Measurements from ENCODE around the gene FAM186B. TPM values are rescaled to one million over a fixed set of nuclear protein-coding genes. Genes with fewer than 3 reads are reported as not detected.

FAM186B gene
- polyA plus RNA-seq, 2 of the 4 experiments (the other 2 are of a cell fraction) = 0.04 to 0.08 TPM

GRCh38 chr12:49564686-49565405 is 40.6 kb downstream of the FAM186B start:
- CTCF ChIA-PET = interaction anchor here (0.6 to 7.0 kb wide), 9 partner anchors 12 to 485 kb away, joined by 3 to 49 read pairs (median 4); partner anchors contain the start of gene PRPH
- POLR2A ChIA-PET = no interaction called here
- no peak for DNase-seq (ENCODE audit: low read depth in 1 of 2, low spot score in 1 of 2)
- no peak for TF ChIP-seq EP300 (IDR thresholded peaks at IDR 0.05)
- no peak for TF ChIP-seq CTCF (IDR thresholded peaks at IDR 0.05)
- no peak for TF ChIP-seq EHF (CRISPR knock-in tag; IDR thresholded peaks at IDR 0.05)
- no peak for TF ChIP-seq TP53 (CRISPR knock-in tag; IDR thresholded peaks at IDR 0.05)
- TF ChIP-seq CBX2 (IDR thresholded peaks at IDR 0.05; ENCODE audit: borderline replicate concordance, low read depth) = no peak
- no peak for TF ChIP-seq MYC (IDR thresholded peaks at IDR 0.05; ENCODE audit: borderline replicate concordance, low read length)
- no peak for TF ChIP-seq GATA3 (IDR thresholded peaks at IDR 0.05; ENCODE audit: borderline replicate concordance)
- no peak for FAIRE-seq
- WGBS (ENCODE audit: missing lambda C conversion rate) = 89% methylated on average over 8 of the region's 8 CpGs
- no peak overlapping the region for H3K4me2 ChIP-seq
- H3K27ac ChIP-seq = no peak overlapping the region
- ATAC-seq = no peak
- no peaks in the 10 kb centered on the region for H3K9me3 ChIP-seq
- no peak overlapping the region for H3K4me3 ChIP-seq
- H3K4me1 ChIP-seq = peaks cover 13% of the 10 kb centered on the region

GRCh38 chr12:49563951-49564685 is 41.3 kb downstream of the FAM186B start:
- 92% methylated on average over 14 of the region's 14 CpGs for WGBS (ENCODE audit: missing lambda C conversion rate)
- Histone ChIP-seq H3K4me2 (no peak overlapping the region), H3K9me3 (no peaks in the 10 kb centered on the region), H3K4me1 (peaks cover 11% of the 10 kb centered on the region), H3K27ac (no peak overlapping the region), H3K4me3 (no peak overlapping the region)
- POLR2A ChIA-PET = no interaction called here
- DNase-seq (ENCODE audit: low read depth in 1 of 2, low spot score in 1 of 2) = no peak
- CTCF ChIA-PET = interaction anchor here (0.6 to 7.0 kb wide), 10 partner anchors 11 to 486 kb away, joined by 3 to 49 read pairs (median 4); partner anchors contain the start of gene PRPH
- FAIRE-seq = no peak
- TF ChIP-seq MAX (IDR thresholded peaks at IDR 0.05) (no peak), ZSCAN20 (CRISPR knock-in tag; IDR thresholded peaks at IDR 0.05) (no peak), CBX2 (IDR thresholded peaks at IDR 0.05; ENCODE audit: borderline replicate concordance, low read depth) (no peak), HDAC2 (IDR thresholded peaks at IDR 0.05) (no peak), EP300 (IDR thresholded peaks at IDR 0.05) (no peak), NPAS2 (CRISPR knock-in tag; IDR thresholded peaks at IDR 0.05; ENCODE audit: borderline replicate concordance) (no peak), KDM1A (IDR thresholded peaks at IDR 0.05; ENCODE audit: low read depth) (no peak), ELK1 (IDR thresholded peaks at IDR 0.05; ENCODE audit: low read depth, low read length) (no peak), HOXB5 (CRISPR knock-in tag; IDR thresholded peaks at IDR 0.05) (no peak), ZC3H11A (IDR thresholded peaks at IDR 0.05) (no peak), USF2 (IDR thresholded peaks at IDR 0.05) (no peak), TP53 (CRISPR knock-in tag; IDR thresholded peaks at IDR 0.05) (no peak), POLR2AphosphoS2 (conservative IDR thresholded peaks at IDR 0.05; ENCODE audit: low read length) (no peak), BCL3 (IDR thresholded peaks at IDR 0.05) (no peak), PHF8 (IDR thresholded peaks at IDR 0.05; ENCODE audit: borderline replicate concordance, low read depth) (no peak), HEYL (CRISPR knock-in tag; IDR thresholded peaks at IDR 0.05) (no peak), POLR2A (IDR thresholded peaks at IDR 0.05; ENCODE audit: low read length) (no peak), RNF2 (IDR thresholded peaks at IDR 0.05; ENCODE audit: borderline replicate concordance, low read depth) (no peak), BHLHE40 (IDR thresholded peaks at IDR 0.05; ENCODE audit: low read depth, low read length) (no peak), CHD2 (IDR thresholded peaks at IDR 0.05; ENCODE audit: low read length, partially characterized antibody) (no peak)
- ATAC-seq = no peak

All from A549 (cell line).